Pulmonary artery endothelial cell (primary cell): ENCODE results near the gene TTC23. TPM values are rescaled to one million over a fixed set of nuclear protein-coding genes. Genes with fewer than 3 reads are reported as not detected.
A peak's percentile ranks its signal among the peaks of the same experiment; 100 is the strongest.

Source experiments
- DNase-seq: peaks from one replicate; pipeline ENCODE4 v3.0.0-alpha.2; 2011; ENCODE audit warnings: low read depth, low spot score
- total RNA-seq: library from RNA; depleted of rRNA; stranded (reverse); fragments of >200 nt; gene quantifications from 2 replicates; pipeline ENCODE4 v1.2.3, GENCODE V29; 2014

Gene TTC23
- total RNA-seq, 1 donor from 2014 or later = 22.3 TPM

- peak; percentile 43 for DNase-seq
Observed at GRCh38 chr15:99104788-99105513, 144.4 kb downstream of the TTC23 start, which contains the start of gene SYNM. Gene SYNM, plus strand, starts transcription at chr15:99105080. Its CDS starts 120 bp downstream, at chr15:99105200.

DNA sequence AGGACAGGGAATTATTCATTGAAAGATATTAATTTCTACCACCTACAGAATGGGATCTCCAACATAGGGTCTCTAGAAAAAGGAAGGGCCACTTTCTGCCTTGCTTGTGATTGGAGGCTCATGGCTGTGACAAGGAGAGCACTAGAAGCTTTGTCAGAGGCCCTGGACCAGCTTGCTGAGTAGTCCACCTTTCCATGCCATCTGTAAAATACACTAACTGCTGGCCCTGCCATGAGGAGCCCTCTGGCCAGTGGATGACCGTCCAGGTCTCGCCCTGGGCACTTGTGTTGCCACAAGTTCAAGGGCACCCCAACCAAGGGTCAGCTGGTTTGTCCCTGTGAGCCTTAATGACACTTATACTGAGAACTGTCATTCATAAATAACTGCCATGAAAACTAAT lies 146.1 kb downstream of the TTC23 start:
- no peak for DNase-seq

- no peak for DNase-seq
Observed at GRCh38 chr15:99102332-99103235, 146.8 kb downstream of the TTC23 start.

DNA sequence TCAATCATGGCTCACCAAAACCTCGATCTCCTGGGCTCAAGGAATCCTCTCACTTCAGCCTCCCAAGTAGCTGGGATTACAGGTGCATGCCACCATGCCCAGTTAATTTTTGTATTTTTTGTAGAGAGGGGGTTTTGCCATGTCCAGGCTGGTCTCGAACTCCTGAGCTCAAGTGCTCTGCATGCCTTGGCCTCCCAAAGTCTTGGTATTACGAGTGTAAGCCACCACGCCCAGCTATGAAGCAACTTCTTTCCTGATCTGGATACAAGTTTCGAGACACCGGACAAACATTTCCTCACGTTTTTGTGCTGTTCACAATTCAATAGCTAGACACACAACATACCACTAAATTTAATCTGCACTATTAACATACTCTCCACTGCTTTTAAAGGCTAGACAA lies 147.9 kb downstream of the TTC23 start:
- no peak for DNase-seq

DNA sequence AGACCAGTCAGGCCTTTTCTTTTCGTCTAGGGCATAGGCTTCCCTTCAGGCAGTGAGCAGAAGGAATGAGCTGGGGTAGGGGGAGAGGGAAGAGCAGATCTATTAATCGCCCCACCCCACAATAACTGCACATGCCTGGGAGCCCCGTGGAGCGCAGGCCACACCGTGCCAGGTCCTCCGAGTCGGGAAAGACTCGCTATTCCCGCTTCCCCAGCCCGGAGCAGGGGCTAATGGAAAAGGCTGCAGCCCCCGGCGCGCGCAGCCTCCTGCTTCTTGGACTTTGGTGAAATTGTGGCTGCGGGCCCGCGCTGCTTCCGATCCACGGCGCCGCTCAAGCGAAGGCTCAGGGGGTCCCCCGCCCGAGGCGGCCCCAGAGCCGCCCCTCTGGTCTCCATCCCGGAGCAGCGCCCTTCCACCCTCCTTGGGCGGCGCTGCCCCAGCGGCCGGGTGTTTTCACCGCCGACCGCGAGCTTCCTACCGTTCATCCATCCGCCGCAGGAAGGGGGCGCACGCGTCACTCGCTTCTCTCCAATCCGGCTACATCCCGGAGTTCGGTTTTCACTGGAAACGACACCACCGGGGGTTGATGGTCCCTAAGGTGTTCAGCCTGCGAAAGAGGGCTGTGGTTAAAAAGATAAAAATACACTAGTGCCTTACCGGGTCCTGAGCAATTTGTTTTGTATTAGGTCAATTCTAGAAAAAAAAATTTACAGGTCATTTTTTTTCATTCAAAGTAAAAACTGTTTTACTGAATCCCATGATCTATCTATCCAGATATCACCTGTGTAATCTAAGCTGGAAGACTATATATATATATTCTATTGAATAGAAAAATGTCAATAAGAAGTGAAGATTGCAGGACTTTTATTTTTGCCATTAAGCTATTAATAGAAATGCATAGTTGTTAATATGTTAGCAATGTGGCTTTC lies 148.9 kb downstream of the TTC23 start:
- no peak for DNase-seq

DNA sequence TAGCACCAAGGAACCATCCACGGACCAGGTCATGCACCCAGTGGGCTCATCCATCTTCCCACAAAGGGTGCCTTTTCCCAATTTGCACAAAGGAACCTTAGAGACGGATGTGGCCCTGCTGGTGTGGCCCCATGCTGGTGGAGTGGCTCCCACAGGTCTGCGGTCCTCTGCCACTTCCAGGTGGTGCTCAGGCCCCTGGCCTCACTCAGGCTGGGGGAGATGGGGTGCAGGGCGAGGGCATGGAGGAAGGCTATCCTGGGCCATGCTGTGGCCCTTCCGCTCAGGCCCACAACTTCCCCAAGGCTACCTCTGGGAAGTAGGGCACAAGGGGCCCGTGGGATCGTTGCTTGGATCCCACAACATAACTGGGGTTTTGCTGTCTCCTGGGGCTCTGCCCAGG lies 149.7 kb downstream of the TTC23 start:
- no peak for DNase-seq

DNA sequence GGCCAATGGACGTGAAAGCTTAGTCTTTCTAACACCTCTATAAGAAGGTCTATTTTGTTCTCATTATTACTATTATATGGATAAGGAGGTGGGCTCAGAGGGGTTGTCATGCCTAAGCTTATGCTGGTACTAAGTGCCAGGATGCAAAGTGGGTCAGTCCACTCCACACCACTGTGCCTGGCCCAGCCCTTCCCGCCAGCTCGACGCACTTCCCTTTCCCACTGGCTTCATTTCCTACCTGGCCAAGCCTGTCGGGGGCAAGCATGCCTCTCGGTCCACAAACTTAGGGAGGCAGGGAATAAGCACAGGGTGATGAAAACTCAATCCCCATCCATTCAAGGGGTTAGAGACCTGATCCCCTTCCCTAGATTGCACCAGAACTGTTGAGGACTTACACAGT lies 150.4 kb downstream of the TTC23 start:
- DNase-seq = no peak

- DNase-seq = no peak
Observed at GRCh38 chr15:99098426-99098825, 151.0 kb downstream of the TTC23 start.

- DNase-seq = no peak
Observed at GRCh38 chr15:99097441-99098410, 151.7 kb downstream of the TTC23 start.

GRCh38 chr15:99096894-99097426 lies 152.4 kb downstream of the TTC23 start:
- no peak for DNase-seq

- no peak for DNase-seq
Observed at GRCh38 chr15:99096173-99096893, 153.0 kb downstream of the TTC23 start.

DNA sequence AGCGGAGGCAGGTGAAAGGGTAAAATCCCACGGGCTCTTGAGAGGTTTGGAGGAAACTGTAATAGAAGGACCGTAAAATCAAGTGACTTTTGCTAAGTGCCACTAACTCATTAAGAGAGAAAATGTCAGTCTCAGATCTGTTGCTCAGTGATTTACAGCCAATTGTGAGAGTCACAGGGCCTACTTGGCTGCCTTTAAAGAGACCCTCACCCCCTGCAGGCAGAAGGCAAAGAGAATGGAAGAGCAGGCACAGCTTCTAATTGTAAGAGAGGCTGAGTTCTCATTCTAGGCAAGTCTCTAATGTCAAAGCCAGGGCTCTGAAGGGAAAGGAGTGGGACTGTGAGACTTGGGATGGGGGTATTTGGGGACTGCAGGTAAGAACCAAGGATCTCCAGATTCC lies 153.8 kb downstream of the TTC23 start:
- DNase-seq = no peak

DNA sequence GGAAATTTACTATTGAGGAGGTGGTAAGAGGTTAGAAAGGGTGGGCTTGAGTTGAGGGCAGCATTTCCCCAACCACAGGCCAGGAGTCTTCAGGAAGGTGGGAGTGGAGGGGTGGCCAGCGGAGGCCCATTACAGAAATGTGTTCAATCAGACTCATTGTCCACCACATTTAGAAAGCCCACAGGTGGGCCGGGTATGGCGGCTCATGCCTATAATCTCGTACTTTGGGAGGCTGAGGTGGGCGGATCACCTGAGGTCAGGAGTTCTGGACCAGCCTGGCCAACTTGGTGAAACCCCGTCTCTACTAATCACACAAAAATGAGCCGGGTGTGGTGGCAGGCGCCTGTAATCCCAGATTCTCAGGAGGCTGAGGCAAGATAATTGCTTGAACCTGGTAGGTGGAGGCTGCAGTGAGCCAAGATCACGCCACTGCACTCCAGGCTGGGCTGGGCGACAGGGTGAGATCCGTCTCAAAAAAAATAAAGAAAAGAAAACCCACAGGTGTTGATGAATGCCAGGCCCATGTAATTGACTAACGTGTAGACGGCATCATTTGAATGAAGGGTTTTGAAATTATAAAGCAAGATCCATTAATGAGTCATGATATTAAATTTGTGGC lies 156.7 kb downstream of the TTC23 start:
- DNase-seq = no peak

- DNase-seq = no peak
Observed at GRCh38 chr15:99090938-99091337, 158.4 kb downstream of the TTC23 start.

GRCh38 chr15:99090011-99090699 lies 159.2 kb downstream of the TTC23 start:
- DNase-seq = no peak

DNA sequence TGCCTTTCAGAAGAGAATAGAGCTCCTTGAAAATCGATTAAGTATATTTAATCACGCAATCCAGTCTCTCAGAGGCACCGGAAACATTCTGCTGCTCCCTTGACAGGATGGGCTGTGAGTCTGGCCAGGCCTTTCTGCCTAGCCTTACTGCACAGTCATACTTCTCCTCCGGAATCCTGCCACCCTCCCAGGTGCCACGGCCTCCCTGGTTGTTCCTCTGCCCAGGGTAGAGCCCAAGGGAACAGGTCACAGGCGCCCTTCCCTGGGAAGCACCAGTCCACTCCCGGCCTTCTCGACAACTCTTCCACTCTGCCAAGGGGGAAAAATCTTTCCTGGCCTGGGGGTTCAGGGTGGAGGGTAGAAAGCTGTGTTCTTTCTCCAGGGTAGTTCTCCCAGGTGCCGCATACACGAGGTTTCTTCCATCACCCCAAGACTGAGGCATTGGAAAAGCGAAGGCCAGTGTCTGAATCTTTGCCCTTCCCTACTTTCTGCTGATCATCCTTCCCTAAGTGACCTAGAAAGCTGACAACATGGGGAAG lies 161.9 kb downstream of the TTC23 start:
- no peak for DNase-seq

- no peak for DNase-seq
Observed at GRCh38 chr15:99086327-99086667, 163.1 kb downstream of the TTC23 start.
